HG03460 (cell line): ENCODE measurements around the gene TRIO.
A peak's percentile ranks its signal among the peaks of the same experiment; 100 is the strongest.

Experiments used
- ATAC-seq: cut with Tn5 transposase; IDR thresholded peaks from one replicate; pipeline ENCODE4 v1.9.1; 2021; ENCODE audit not compliant: unreplicated experiment

The TRIO gene

DNA sequence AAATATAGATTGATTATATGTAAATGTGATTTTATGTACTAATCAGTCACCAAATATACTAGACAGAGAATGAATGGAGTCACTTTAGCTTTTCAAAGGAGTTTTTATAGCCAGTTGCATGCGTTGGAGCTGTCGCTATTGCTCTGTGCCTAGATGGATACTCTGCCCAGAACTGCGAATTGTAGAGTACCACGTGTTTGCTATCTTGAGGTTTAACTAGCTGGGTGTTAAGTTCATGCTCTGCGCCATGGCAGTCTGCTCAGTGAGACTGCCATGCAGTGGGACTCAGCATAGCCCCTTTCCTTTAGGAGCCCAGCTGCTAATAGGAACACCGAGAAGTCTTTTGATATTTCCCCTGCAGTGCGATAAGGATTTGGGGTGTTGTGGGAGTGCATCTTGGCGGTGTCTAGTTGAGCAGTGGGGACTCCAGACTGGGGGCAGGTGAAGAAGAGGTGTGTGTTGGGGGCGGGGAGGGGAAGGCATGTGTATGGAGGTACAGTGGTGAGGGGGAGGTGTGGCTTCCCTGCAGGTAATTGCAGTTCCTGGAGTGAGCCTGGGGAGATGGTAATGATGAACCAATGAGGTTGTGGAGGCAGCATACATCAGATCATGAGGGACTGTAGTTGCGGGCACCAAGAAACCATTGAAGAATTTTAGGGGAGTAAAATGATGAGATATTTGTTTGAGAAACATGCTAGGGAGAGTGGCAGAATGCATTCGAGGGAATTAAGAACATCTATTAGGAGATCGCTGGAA lies 118.9 kb downstream of the TRIO start:
- ATAC-seq = no peak

DNA sequence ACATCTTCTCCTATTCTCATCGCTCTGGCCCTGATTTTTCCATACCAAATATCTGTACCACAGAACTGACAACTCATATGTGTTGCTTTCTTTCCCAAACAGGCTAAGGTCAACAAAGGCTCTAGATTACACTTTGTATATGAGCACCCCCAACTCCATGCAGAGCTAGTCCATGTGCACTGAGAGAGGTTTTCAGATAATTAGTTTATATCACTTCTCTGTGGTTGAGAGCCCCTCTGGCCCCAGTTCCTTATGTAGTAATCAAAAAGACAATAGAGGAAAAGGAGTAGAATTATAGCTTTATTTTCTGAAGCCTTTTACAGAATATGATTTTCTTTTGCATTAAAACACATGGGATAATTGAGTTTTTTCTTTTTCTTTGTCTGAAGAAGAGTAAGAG lies 120.0 kb downstream of the TRIO start:
- ATAC-seq = no peak

DNA sequence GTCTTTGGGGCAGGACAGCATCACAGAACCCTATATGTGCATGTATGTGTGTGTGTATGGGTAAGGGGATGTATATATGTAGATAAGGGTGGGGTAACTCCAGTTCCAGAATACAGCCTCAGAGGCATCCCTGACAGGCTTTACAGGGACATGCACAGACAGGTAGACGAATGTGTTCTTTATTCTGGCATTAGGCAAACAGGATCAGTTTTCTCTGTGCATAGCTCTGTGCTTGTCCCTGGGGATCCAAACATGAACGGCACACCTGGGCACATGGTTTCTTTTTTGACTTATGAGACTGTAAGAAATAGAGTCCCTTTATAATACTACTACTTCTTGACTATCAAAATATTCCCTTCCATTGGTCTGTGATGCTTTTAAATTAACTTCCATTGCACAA lies 120.6 kb downstream of the TRIO start:
- ATAC-seq = no peak

DNA sequence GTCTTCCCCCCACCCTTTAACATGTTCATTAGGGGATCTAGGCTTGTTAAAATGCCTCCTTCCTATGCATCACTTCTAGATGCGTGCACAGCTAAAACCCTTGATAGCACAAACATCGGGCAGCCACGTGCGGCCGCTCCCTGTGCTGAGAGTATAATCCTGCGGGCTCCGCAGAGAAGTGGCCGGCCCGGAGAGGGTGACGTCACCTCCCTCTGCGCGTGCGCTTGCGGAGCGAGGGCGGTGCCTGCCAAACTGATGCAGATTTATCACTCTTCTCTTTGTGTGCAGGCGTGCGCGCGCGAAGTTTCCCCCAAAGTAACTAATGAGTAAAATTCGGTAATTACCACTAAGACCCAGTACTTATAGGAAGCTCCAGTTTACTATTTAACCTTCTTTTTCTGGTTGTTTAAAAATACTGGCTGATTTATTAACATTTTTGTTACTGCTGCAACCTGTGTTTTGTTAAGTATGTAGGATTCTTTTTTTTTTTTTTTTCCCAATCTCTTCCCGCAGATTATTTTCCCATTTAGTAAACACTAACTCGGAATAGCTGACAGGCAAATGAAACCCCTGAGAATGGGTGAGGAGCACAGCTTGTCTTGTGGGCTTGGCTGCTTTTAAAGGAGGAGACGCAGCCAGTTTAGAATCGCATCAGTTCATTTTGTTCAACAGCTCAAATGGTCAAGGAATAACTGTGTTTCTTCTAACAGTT lies 121.6 kb downstream of the TRIO start:
- peak; percentile 83 for ATAC-seq

DNA sequence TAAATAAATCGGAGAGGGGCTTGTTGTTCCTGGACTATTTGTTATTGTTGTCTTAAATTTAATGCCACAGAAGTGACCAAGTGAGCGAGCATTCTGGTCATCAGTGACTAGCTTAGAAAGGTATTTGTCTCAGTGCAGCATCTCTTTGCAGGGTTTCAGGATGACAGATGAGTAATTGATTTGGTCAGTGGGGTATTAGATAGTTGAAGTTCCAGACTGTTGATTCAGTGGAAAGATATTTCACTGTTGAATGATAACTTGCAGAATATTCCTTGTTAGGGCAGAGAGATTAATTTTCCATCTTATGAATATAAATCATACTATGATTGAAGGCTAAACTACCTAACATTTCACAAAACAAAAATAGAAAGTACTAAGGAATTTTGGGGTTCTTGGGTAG lies 122.4 kb downstream of the TRIO start:
- no peak for ATAC-seq

DNA sequence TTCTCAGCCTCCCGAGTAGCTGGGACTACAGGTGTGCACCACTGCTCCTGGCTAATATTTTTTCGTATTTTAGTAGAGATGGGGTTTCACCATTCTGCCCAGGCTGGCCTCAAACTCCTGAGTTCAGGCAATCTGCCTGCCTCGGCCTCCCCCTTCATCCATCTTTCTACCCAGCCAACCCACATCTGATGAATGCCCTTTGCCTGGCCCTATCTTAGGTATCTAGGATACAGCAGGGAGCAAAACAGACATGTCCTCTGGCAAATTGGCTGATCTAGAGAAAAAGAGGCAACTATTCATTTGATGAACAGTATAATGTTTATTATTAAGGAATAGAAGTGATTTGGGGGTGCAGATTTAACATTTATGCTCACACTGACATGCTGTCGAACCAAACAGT lies 123.0 kb downstream of the TRIO start:
- ATAC-seq = no peak

DNA sequence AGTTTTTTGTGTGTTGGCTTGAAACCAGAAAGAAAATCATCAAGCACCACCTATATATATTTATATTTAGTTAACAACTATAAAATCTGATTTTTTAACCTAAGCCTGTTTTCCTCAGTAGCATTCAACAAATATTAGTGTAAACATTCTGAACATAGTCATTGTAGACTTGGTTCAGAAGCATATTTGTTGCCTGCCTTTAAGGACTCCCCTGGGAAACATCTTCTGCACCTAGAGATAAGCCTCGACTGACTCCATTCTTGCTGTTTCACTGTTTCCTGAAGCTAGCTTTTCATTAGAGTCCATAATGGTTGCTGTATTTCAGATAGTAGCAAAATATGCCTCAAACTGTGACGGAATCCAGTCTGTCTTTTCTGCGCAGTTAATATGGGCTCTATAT lies 123.5 kb downstream of the TRIO start:
- ATAC-seq = no peak

DNA sequence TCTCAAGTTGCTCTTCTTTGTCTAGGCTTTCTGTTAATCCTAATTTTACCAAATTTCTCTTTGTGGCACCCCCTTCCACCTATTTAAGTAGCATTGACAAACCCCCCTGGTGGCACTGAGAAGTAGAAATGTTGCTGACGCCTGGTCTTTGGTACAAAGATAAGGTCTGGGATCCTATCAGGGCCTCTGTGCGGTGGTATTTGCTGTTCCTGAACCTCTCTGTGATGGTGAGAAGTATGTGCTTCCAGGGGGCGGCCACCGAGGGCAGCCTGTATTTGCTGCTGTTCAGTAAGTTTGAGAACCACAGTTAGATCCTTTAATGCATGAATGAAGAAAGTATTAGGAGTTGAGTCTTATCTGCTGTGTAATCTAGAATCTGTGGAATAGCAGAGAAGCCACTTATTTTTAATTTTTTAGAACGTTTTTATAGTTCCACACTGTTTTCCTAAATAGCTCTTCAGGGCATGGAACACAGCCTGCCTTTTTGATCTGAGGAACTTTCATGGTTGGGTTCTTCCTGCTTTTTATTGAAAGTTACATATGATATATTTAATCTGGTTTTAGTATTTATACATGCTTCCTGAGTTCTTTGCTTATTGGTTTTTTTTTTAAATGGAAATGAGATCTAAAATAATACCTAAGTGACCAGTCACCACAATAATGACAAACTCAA lies 124.2 kb downstream of the TRIO start:
- no peak for ATAC-seq

DNA sequence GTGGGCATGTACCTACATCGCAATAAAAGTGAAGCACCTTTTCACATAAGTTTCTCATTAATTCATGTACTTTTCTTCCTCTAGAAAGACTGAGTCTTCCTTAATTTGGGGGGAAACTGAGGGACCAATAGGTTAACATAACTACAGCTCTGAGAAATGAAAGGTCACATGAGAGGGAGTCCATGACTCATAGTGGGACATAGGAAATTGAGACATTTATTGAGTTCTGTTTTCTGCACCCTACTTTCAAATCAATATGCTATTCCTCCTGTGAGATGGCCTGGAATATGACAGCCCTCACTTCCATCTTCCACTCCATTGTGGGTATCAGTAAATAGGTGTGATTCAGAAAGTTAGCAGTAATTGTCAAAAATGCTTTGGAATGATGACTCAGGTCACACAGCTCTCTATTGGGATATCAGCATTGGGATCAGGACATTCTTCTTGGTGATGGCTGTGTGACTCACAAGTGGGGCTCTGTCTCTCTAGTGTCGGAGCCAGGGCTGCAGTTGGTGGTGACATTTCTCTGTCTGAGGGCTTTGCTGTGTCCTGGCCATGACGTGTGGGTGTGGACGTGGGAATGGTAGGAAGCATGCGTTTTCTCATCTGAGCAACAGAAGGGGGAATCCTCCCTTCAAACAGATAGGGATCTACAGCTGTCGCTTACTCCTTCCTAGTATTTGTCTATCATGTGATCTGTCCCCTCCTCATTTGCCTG lies 125.0 kb downstream of the TRIO start:
- no peak for ATAC-seq

DNA sequence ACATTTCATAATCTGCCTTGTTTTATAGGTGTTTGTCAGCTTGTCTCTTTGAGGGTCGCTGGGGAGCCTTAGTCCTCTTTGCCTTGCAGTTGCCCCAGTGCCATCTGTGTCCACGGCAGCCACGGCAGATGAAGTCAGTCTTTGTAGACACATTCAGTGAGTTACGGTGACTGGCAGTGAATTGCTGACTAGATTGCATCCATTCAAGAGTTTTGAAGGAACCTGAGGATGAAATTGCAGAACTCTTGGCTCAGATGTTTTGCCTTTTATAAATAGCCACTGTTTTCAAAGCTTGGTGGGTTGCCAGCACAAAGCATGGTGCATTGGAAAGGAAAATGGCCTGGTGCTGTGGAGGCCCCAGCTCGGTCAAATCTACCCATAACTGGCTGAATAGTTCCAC lies 125.6 kb downstream of the TRIO start:
- no peak for ATAC-seq

DNA sequence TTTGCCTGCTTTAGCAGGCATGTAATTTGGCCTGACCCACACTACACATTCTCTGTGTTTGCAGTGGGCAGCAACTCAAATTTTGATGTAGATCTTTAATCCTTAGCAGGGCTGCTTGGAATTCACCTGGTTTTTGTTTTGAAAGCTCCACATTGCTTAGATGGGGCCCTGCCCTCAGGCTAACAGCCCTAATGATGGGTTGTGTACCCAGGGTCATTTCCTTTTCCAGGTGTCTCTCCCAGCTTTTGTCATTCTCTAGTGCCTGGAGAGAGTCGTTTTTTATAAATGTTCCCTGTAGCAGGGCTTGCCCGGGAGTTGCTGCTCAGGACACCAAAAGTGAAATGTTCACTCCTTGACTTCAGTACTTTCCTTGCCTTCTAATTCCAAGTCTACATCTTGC lies 126.3 kb downstream of the TRIO start:
- ATAC-seq = no peak

DNA sequence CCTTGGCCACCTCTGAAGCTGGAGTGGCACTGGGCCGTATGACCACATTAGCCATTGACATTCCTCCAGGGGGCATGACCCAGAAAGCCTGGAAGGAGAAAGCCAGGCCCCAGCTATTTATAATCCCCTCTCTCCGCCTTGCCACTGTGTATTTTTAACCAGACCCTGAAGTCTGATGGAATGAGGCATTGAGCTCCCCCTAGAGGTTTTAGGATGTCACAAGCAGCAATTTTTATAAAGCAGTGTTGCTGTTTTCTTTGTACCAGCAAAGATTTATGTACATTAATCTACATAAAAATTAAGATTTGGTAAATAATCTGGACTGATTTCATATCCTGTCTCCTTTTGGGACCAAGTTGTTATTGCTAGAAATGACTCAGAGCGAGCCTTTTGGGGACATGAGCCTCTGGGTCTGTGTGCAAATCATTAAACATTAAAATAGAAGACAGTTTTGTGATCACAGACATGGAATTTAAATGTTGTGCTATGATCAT lies 127.1 kb downstream of the TRIO start:
- ATAC-seq = peak; percentile 53

DNA sequence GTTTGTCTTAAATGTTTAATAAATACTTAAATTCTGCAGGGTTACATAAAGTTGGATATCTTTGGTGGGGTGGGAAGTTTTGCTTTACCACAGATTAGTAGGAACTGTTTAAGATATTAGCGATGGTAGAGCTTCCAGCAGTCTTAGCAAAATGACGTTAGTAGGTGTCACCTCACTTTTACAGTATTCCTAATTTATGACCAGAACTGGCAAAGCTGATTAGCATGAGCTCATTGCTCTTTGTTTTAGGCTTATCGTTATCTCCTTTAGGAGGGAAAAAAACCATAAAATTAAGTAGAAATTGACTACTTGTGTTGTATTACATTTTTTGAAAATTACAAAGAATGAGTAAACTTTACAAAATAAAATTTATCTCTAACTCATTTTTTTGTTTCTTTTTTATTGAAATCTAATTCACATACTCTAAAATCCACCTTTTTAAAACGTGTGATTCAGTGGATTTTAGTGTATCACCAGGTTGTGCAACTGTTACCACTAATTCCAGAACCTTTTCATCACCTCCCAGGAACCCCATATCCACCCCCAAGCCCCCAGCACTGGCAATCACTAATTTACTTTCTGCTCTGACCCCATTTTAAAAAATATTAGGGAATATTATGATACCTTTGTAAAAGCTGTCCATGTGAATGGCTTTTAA lies 129.5 kb downstream of the TRIO start:
- no peak for ATAC-seq

DNA sequence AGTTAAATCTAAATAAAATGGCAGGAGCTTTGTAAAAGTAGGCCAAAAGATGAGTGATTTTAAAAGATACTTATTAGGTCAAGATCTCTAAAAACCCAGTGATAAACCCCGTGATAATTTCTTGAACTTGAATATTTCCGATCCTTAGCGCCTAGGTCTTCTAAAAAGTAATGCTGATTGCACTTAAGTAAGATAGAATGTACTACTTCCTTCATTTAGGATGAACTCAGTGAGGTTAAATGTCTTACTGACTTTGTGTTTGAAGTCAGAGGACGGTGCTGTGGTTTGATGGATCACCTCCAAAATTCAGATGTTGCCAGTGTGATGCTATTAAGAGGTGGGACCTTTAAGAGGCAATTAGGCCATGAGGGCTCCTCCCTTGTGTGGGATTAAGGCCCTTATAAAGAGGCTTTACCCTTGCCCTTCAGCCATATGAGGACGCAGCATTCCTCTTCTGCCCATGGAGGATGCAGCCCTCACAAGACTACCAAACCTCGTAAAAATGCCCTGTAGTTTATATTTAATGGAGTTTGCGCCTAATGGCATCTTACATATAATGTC lies 130.1 kb downstream of the TRIO start:
- no peak for ATAC-seq

DNA sequence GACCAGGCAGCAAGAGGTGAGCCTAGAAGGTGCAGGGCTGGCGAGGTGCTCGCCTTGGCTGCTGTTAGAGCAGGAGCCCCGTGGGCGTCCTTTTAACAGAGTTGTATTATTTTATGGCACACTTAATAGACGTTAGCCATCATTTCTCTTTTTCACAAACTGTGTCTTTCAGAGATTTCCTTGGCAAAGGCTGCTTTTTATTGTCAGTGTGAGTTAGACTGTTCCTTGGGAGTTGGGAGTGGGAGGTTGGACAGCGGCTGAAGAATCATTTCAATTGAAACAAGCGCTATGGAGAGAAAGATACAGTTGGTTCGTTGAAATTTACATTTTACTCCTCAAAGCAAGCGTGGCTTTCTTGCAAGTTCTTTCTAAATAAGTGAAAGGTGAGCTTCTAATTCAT lies 133.2 kb downstream of the TRIO start:
- ATAC-seq = no peak

DNA sequence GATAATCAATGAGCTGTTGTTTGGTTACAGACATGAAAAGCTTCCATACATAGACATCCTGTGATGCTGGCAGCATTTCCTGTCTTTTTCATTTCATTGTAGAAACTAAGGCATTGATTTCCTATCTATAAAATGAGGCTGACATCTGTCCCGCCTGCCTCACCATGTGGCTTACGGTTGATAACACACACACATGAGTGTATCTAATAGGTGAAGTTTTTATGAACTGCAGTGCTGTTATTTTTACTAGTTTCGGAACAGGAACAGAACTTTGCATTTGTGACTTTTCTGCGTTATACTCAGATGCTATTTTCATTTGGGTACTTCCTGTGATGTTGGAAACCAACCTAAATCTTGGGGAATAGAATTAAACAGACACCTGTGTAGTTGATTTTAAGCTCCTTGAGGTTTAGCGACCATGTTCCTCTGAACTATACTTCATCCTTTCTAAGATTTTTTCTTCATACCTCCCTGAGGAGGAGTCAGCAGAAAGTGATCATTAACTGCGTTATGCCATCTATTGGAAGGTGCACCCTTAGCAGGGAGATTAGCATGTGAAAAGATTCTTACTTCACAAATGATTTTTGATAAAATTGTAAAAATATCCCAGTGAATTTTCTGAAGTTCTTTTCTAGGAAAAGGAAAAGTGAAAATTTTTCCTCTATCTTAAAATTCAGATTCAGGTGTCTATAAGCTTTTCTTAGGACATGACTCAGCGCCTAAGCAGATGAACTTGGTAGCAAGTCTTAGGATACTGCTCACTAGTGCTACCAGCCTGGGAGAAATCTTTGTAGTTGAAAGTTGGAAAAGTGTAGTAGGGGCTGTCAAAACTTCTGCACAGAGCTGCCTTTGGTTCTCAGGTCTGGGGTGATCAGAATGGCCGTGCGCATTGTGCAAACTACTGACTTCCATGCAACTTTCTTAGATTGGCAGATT lies 134.5 kb downstream of the TRIO start:
- no peak for ATAC-seq

DNA sequence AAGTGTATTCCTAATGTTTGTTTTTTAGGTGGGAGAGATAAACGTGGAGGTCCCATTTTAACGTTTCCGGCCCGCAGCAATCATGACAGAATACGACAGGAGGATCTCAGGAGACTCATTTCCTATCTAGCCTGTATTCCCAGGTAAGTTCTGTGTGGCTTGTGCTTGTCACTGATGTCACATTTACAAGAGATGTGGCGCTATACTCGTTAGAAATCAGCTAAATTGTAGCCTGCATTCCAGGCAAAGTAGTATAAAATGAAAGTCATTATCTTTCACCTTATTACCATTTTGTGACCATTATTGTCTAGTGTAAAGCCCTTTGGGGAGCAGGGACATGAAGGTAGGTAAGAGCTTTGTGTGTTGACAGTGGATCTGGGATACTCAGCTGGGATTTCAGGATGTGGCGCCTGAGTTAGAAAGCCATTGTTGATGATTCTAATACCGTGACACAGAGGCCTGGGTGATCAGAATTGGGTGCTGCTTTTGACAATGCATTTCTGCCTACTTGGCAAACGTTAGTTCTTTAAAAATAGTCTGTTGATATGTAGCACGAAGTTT lies 137.2 kb downstream of the TRIO start:
- no peak for ATAC-seq

DNA sequence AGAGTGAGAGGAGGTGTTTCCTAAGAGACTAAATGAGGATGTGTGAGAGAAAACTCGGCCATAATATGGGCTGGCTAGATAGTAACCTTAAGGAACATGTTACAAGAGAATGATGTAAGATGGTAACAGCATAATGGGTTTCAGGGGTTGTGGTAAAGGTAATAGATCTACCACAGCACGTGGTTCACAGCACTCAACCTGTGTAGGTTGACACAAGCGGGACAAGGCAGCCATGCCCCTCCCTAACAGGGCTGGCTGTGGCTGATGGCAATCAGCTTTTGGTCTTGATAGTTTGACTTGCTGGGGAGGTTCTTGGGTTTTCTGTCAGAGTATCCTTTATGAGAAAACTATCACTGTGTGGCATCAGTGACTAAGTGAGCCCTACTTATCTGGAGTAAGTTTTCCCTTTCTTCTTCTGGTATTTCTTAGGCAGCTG lies 138.6 kb downstream of the TRIO start:
- ATAC-seq = peak; percentile 84

DNA sequence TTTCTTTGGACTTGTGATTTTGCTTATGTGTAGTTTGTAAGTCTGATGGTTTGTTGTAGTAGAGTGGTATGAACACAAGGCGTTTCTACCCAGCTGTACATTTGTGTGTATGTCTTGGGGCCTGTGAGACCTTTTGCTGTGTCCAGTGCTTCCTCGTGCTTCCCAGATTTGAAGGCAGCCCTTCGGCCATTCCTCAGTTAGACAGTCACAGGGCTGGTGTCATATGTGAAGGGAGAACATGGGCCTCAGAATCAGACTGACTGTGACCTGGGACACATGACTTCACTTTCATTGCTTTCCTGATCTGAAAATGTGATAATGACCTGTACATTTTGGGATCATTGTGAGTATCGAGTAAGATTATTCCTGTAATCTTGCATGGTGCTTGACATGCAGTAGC lies 140.0 kb downstream of the TRIO start:
- no peak for ATAC-seq
